ENCODE data around the gene SPACA9.

The SPACA9 gene

DNA sequence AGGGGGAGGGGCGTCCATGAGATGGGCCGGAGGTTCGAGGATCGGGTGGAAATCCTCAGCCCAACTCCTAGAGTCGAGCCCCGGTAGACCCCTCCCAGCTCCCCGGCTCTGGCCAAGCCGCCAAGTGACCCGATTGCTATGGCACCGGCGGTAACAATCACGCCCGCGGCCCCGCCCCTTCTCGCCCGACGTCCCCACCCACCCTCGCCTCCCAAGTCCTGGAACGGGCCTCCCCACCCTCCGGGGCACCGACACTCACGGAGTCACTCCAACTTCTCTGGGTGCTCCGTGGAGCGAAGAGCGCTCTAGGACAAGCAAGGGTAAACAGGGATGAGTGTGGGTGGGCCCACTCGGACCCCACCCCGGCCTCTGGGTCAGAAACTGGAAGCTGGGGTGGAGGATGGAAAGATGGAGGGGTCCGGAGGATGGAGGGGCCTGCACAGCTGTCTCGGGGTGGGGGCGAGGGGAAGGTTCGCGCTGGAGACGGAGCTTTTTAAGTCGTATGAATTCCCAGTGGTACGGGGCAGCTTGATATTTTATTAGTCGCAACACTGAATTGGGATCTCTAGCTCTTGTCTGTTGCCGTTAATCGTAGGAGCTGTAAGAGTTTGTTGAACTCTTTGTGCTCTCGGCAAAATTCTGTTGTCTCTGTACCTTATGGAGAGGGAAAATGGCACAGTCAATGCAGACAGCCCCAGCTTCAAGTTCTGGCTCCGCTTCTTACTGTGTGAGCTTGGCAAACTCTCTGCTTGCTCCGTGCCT is at the start of gene SPACA9:
Gene SPACA9 (plus strand): TSS at position 204 of the 762 bp plus-strand sequence. CDS start 5,050 bp downstream, outside the sequence.
- no peak for DNase-seq

DNA sequence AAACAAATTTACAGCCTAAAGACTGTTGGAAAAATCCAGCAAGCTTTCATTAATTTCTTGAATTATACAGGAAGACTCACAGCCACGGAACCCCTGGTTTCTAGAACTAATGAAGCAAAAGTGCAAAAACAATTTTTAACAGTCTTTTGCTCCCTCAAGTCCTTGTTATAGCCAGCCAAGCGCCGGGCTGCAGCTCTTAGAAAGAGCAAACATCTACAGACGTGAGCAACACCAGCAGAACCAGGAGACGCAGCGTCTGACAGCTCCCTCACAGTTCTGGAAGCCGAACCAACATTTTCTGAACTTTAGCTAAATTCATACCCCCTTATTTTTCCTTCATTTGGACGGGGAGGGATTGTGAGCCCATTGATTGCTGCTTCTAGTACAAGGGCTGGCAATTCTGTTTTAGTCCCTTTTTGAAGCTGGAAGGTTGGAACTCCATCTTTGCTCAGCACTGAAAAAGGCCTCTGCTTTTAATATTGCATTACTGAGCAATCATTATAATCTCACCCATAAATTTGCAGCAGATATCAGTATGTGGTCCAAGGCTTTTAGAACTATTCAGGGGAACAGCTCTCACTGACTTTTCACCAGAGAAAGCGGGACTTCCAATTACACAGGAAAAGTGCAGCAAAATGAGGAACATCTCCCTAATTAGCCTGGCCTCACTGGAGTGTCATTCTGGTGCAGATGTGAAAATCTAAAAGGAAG is 46.4 kb upstream of the SPACA9 start:
- no peak for DNase-seq

DNA sequence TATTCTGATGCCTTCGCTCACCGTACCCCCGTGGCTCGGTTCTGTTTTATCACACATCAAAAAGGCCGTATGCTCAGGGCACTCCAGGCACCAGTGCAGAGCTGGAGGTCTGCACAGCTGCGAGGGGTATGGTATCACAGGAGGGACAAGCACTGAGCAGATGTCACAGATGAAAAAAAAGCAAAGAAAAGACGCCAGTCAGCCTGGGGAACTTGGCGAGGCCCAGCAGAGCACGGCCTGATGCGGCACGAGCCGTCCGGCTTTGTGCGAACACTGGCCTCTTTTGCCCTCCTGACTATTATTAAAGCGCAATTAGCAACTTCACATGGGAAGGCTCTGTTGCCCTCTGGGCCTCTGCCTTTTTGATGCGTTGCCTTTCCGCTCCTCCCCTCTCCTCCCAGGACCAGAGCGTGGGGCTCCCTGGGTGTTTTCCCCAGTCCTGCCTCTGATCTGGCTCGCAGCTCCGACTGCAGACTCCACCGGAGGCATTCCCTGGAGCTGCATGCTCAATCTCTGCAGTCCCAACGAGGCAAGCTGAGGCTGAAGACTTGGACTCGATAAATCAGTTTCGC is 45.1 kb upstream of the SPACA9 start:
- DNase-seq = no peak

DNA sequence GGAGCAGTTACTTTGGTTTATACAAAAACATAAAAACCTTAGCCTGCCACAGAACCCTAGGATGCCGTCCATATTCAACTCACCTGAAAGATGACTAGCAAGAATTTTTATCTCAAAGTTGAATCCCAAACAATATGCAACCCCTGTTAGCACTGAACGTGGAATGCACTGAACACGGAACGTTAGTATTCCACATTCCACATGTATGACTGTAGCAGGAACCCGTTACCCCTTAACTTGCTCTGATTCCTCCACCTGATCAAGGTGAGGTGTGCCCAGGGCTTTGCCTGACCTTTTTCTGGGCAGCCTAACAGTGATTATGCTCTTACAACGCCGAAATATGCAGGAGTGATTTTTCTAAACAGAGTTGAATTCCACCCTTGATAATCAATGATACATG is 44.4 kb upstream of the SPACA9 start:
- DNase-seq = no peak

DNA sequence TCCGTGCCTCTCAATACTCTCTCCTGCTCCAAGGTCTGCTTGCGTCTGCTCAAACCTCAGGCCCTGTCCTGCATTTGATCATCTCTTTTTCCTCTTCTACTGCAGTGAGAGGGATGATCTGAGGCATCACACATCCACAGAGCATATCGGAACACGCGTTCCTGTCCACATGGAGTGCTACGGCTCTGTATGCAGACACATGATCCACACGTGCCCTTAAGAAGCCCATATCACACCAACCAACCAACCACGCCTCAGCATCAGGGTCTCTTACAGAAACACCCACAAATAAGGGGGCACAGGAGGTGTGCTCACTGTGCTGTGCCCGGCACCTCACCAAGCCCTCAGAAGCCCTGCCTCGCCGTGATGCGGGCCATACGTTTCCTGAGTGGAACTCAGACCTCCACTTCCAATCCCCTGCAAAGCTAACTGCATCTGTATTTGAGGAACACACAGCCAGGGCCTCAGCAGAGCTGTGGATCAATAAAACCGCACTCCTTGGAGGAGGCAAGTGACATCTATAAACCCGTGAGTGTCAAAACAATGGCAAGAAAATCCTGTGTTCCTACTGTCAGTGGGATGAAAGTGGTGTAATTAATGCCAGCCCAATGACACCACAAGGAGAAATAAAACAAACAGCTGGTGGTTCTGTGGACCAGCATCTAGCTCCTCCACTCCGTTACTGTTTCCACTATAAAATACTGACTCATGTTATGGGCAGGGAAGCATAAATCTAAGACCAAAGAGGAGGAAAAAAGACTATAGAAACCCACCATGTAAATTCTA is 41.0 kb upstream of the SPACA9 start:
- DNase-seq = no peak

DNA sequence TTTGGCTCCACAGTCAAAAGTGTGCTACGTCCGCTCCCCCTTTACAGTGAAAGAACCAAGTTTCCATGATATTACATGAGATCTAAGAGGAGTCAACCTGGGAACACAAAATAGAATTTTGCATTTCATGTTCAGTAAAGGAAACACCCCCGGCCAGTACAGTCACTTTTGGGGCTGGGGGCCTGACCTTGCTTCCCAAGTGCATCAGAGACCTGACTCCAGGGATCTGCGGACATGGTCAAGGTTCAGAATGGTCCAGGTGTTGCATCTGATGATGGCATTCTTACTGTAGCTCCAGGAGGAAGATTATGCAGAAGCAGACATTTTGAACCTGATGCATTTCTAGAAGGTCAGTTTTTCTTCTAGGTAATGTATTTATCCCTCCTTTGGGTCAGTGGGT is 40.4 kb upstream of the SPACA9 start:
- DNase-seq = no peak

DNA sequence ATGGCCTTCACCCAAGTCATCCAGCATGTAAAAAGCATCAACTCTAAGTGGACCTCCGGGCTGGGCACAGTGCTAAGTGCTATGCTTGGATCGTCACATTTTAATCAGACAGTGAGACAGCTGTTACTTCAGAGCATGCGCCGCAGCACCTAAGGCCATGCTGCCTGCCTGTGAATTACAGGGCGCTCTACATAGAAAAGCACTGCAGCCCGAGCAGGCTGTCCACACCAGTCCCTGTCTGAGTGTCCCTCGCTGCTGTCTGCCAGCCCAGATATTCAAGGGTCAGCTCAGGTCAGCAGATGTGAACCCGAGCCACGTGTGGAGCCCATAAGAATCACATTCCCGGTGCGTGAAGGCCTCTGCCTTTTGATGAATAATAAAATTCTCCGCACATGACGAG is 37.7 kb upstream of the SPACA9 start:
- no peak for DNase-seq

DNA sequence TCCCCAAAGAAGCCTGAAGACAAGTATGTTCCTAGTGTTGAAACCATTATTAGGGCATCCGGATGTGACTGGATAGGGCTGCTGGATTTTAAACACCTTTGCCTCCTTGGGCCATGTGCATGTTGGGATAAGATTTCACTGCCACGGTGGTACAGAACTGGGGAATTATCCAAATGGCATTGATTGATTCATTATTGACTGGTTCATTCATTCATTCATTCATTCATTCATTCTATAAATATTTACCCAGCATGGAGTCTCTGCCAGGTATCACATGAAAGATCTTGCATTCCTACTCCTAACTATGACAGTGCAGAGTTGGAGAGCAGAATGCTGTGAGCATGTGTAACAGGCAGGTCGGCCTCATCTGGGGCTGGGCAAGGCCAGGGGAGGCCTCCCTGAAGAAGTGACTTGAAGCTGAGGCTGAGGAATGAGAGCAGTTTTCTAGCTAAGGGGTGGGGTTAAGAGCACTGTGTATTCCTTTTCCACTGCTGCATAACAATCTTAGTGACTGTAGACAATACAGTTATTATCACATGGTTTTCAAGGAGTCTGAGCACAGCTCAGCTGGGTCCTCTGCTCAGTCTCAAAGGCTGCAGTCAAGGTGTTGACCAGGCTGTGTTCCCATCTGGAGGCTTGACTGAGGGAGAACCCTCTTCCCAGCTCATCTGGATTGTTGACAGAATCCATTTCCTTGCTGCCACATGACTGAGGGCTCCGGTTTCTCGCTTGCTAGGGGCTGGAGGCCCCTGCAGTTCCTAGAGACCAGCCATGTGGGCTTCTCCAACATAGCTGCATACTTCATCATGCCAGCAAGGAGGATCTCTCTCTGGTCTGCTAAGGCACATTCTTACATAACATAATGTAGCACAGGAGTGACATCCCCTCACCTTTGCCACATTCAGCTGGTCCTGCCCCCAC is 36.3 kb upstream of the SPACA9 start:
- no peak for DNase-seq

DNA sequence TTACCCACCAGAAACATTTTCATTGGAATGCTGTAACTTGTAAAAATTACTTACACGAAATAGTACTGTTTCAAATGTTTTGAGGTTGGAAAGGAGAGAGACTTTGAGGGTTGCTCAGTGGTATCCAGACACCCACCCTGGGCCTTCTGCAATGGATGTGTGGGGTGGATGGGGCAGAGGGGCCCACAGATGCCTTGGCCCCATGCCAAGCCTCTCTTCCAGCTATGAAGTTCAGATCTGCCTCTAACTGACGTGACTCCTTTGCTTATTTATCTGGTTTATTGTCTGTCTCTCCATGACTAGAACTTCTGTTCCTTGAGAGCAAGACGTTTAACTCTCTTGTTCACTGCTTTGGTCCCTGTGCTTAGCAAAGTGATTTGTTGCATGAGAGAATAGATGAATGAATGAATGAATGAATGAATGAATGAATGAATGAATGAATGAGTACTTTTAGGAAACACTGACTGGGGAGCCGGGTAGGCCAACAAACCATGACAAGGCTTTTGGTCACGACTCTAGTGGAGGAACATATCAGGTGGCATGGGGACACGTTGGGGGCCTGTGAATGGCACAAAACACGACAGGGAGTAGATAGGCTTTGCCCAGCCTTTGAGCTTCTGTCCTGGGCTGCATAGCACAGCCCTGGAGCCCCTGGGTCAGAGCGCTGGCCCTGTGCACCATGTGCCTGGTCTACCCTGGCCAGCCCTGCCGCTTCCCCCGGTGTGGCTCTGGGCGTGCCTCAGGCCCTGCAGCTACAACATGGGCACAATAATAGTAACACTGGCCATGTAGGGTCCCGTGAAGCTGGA is 32.4 kb upstream of the SPACA9 start:
- no peak for DNase-seq

DNA sequence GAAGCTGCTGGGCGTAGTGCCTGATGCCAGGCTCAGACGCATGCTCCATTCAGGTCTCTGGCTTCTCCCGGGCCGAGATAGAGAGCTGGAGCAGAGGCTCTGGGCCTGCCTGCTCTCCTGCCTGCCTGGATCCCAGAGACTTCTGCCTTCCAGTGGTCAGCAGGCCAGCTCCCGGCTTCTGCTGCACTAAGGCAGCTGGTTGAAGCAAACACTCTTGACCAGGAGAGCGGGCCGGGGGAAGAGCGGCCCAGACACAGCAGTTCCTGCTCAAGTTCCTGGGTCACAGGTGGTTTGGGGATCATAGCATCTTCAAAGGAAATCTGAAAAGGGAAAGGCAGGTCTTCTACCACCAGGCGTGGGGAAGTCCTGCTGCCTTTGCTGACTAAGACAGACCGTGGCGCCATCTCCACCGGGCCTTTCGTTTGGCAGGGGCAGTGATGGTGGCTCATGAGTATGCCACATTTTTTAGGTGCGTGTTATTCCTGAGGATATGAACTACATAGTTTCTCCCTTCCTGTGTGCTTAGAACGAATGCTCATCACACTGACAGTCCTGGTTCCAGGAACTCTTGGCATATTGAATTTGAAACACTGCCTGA is 31.7 kb upstream of the SPACA9 start:
- DNase-seq = no peak

DNA sequence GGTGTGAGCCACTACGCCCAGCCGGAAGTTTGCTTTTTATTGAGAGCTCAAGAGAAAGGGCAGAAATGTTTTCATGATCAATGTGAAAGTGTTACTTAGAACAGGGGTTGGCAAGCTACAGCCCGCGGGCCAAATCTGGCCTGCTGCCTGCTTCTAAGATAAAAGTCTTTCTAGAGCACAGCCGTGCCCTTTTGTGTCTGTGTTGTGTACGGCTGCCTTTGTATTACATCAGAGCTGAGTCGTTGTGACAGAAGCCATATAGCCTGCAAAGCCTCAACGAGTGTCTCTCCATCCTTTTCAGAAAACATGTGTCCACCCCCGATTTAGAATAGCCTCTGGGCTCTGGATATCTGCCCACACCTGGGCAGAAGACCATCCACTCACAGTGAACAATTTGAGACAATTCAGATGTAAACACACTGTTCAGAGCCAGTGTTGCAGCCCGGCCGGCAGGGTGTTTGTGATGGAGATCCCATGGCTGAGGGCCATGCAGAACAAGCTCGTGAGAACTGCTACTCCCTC is 29.5 kb upstream of the SPACA9 start:
- DNase-seq = no peak

DNA sequence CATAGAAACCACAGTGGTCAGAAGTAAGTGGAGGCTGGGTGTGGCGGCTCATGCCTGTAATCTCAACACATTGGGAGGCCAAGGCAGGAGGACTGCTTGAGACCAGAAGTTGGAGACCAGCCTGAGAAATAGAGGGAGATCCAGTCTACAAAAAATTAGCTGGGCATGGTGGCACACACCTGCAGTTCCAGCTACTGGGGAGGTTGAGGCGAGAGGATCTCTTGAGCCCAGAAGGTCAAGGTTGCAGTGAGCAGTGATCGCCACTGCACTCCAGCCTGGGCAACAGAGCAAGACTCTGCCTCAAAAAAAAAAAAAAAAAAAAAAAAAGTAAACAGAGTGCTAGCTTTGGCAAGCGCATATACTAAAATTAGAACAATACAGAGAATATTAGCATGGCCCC is 25.2 kb upstream of the SPACA9 start:
- DNase-seq = no peak

DNA sequence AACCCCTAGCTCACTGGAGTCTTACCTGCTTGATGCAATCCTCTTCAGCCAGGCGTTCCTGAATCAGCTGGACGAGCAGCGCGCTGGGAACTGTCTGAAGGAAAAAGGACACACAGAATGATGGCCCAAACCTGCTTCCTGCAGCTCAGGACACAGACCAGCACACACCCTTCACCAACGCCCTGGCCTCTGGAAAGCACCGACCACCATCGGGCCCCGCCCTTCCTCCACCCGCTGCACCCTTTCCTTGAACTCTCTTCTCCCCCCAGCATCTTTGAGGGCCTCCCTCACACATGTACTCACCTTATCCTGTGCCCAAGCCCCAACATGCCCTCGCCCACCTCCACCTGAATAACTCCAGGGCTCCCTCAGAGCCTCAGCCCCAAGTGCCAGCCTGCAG is 23.9 kb upstream of the SPACA9 start:
- no peak for DNase-seq

DNA sequence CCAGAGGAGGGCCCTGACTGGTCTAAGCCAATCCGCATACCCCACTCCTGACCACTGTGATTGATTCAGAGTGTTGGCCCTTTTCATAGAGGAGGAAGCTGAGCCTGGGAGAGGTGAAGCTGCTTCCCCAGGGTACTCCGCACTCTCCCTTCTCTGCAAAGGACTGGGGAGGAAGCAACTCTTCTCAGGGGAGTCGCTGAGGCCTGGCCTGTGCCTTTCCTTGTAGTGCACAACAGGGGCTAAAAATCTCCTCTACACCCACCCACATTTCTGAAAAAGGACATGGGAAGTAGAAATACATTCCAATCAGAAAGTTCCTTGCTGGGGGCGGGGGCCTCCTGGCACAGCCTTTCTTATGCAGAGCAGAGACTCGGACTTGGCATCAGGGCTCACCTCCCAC is 22.8 kb upstream of the SPACA9 start:
- DNase-seq = no peak

DNA sequence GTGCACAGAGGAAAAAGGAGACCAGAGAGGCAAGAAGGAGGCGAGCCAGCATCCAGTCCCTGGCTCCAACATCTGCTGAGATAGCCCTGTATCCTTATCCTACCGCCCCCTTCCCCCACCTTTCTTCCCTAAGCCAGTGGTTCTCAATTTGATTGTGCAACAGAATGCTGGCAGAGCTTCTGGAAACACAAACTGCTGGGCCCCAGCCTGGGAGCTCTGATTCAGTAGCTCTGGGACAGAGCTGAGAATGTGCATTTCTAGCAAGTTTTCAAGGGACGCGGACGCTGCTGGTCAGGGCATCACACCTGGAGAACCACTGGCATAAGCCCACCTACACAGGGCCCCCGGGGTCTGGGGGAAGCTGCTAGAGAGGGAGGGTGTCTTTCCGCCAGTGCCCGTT is 21.7 kb upstream of the SPACA9 start:
- no peak for DNase-seq

DNA sequence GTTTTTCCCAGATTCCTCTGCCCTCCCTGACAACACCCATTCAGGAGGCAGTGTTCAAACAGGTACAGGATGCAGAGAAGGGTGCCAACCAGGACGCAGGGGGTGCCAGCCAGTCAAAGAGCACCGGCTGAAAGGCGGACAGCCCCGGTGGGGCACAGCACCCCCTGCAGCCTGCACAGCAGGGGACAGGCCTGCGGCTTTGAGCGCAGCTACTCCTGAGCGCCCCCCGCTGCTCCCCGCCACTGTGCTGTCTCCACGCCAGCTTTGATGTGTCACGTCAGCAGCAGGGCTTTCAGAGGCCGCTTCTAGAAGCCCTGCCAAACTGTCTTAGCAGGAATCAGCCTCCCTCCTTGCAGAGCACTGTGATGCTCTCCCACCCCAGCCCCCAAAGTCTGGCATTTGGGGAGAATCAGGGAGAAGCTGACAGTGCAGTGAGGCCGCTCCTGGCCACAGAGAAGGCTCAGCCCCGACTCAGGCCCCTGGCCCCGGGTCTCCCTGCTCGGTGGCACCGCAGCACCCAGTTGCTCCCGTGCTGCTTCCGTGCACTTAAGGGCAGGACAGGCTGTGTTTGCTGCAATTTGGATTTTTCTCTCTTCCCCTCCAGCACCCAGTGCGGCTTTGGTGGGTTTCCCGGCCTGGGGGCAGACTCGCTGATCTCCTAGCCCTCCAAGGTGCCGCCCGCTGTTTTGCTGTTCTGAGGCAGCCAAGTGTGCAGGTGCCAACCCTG is 20.9 kb upstream of the SPACA9 start:
- no peak for DNase-seq

DNA sequence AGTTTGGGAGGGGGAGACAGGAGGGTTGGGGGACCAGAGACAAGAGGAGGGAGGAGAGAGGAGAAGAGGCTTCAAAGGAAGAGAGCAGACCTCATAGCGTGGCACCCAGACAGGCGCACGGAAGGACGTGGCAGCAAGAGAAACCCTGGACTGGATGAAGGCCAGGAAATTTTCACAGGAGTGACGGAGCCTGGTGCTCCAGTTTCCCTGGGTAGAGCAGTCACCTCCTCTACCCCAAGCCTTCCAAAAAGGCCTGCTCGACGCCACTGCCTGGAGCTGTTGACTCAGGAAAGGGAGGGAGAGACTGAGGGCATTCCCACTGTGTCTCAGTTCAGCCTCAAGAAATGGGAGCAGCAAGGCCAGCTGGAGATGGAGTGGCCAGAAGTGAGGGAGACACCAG is 19.9 kb upstream of the SPACA9 start:
- no peak for DNase-seq

DNA sequence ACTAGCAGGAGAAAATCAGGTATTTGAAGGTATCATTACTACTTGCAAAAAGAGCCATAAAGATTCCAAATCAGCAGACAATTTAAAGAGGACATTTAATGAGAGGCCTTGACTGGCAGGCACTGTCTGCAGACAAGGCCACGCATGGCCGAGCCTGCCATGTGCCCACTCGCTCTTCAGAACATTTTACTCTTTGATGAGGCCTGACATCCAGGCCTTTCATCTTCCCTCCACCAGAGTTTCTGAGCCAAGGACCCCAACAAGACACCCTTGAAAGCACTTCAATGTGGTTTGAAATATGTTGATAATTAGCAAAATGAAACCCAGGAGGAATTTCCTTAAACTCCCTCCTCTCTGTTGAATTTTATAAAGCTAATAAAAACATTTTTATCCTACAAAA is 17.0 kb upstream of the SPACA9 start:
- no peak for DNase-seq

DNA sequence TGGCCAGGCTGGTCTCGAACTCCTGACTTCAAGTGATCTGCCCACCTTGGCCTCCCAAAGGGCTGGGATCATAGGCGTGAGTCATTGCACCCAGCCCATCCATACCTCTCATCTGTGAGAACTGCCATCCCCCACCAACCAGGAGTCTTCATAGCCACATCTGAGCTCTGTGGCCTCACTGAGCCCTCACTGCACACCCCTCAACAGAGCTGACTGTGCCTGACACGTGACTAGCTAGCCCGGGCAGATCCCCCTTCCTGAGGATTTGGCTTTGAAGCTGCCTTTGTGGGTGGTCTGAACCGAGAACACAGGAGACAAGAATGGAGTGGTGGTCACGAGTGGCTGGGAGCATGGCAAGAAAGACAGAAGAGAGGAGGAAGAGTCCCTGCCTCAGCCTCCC is 16.2 kb upstream of the SPACA9 start:
- no peak for DNase-seq

DNA sequence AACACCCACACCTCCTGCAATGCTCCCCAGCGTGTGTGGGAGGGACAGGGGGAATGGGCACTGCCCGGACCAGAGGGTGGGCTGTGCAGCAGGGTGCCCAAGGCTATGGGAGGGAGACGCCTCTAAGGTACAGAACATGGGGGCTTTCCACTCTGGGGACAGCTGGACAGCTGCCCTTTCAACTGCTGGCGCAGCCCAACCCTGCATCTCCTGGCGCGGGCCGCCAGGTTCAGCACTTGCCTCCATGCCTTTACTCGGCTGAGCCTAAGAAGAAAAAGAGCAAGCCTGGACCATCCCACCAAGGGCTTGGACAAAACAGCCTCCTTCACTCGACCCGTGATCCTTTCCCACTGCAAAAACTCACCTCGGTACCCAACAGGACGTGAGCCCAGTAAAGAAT is 15.6 kb upstream of the SPACA9 start:
- no peak for DNase-seq
